T-cell (primary cell): ENCODE results near the gene IAH1. TPM values are rescaled to one million over a fixed set of nuclear protein-coding genes. Genes with fewer than 3 reads are reported as not detected.

ENCODE experiments used
- ATAC-seq, 4 experiments: fragments of 200-7000 bp in 3 of 4; fragments of 150-1000 bp in 1 of 4; cut with Tn5 transposase; replicated peaks in 1 of 4; 1 replicate in 3 of 4; 2 replicates in 1 of 4; pipeline ENCODE4 v1.10.0; 2021; ENCODE audit warnings: moderate library complexity in 3 of 4, mild to moderate bottlenecking in 2 of 4, moderate number of reproducible peaks in 1 of 4
- CTCF ChIA-PET, 2 donors: fragments of 300-600 bp; sonication (Branson Sonifier 250); formaldehyde crosslinking; loops; one replicate each; lab custom pipeline; 2022; ENCODE audit warnings: antibody characterized with exemption in 2 of 2; lab: Charles Lee
- POLR2A ChIA-PET, 2 donors: fragments of 300-600 bp; sonication (Branson Sonifier 250); formaldehyde crosslinking; loops; one replicate each; lab custom pipeline; 2022; ENCODE audit warnings: antibody characterized with exemption in 2 of 2; lab: Charles Lee
- DNase-seq, 35 experiments: peaks; one replicate each; pipeline versions ENCODE4 v3.0.0 to v3.0.0-alpha.2; 2013 to 2023
- H3K27ac ChIP-seq: one replicate; pipeline ENCODE4 v1.5.1; 2013; ENCODE audit warnings: low read length
- H3K27me3 ChIP-seq, 2 experiments: replicated peaks in 1 of 2; 1 replicate in 1 of 2; 2 replicates in 1 of 2; pipeline versions ENCODE4 v1.6.1 to v1.7.0; 2013; ENCODE audit warnings: low read length in 1 of 2, mixed read lengths in 1 of 2; ENCODE audit not compliant: control insufficient read depth in 2 of 2, insufficient read depth in 2 of 2; ENCODE audit errors: extremely low read depth in 1 of 2
- H3K36me3 ChIP-seq, 2 donors: 1 replicate in 1 of 2; 2 replicates in 1 of 2; pipeline versions ENCODE4 v1.6.1 to v1.7.0; 2013; ENCODE audit warnings: low read length in 1 of 2; ENCODE audit not compliant: control insufficient read depth in 2 of 2, insufficient read depth in 1 of 2; ENCODE audit errors: extremely low read depth in 1 of 2
- H3K4me1 ChIP-seq, 2 experiments: 1 replicate in 1 of 2; 2 replicates in 1 of 2; pipeline versions ENCODE4 v1.6.1 to v1.7.0; 2013; ENCODE audit warnings: low read length in 2 of 2, mixed read lengths in 1 of 2; ENCODE audit not compliant: insufficient read depth in 2 of 2, control insufficient read depth in 1 of 2; ENCODE audit errors: extremely low read depth in 1 of 2
- H3K4me3 ChIP-seq, 2 donors: 1 replicate in 1 of 2; 2 replicates in 1 of 2; pipeline versions ENCODE4 v1.5.1 to v1.7.0; 2013; ENCODE audit warnings: mild to moderate bottlenecking in 2 of 2, low read length in 1 of 2, moderate library complexity in 1 of 2; ENCODE audit not compliant: control insufficient read depth in 1 of 2; ENCODE audit errors: extremely low read depth in 1 of 2
- H3K9me3 ChIP-seq: 2 replicates; pipeline ENCODE4 v1.7.0; 2013
- H3K27ac Mint-ChIP-seq, 2 donors: one replicate each; pipeline ENCODE4 v1.8.0; 2020 to 2021; ENCODE audit warnings: mild to moderate bottlenecking in 2 of 2, mixed read lengths in 2 of 2
- H3K27me3 Mint-ChIP-seq, 2 donors: one replicate each; pipeline ENCODE4 v1.8.0; 2021 to 2022; ENCODE audit warnings: mixed read lengths in 2 of 2
- H3K36me3 Mint-ChIP-seq: one replicate; pipeline ENCODE4 v1.8.0; 2021; ENCODE audit warnings: mixed read lengths
- H3K4me1 Mint-ChIP-seq, 3 donors: one replicate each; pipeline ENCODE4 v1.8.0; 2020 to 2022; ENCODE audit warnings: mixed read lengths in 3 of 3, mild to moderate bottlenecking in 1 of 3
- H3K4me3 Mint-ChIP-seq, 3 donors: one replicate each; pipeline ENCODE4 v1.8.0; 2020 to 2022; ENCODE audit warnings: mild to moderate bottlenecking in 3 of 3, mixed read lengths in 3 of 3, moderate library complexity in 3 of 3
- H3K9me3 Mint-ChIP-seq, 3 donors: one replicate each; pipeline ENCODE4 v1.8.0; 2020 to 2022; ENCODE audit warnings: mixed read lengths in 3 of 3
- WGBS: methylation state at CpG from one replicate; pipeline ENCODE4 v1.1.5; 2013; ENCODE audit warnings: missing lambda C conversion rate; ENCODE audit not compliant: insufficient coverage; 5-methylcytosine and 5-hydroxymethylcytosine counted together
- total RNA-seq, 35 experiments: library from RNA in 6 of 35; stranded (reverse) in 6 of 35; fragments of 120-200 nt in 1 of 35; gene quantifications; one replicate each; pipeline versions ENCODE4 v1.2.1 to v1.2.4 and lab custom pipeline; 2013 to 2026

The IAH1 gene
- total RNA-seq, 5 donors from 2014 or later (not counting 1 experiment from before 2014, with no cell fraction given): 44.9 to 54.8 (median 51.9) TPM

GRCh38 chr2:9478526-9478925 lies 4.2 kb downstream of the IAH1 start:
- DNase-seq (no peak), ATAC-seq (no peak)
- peak overlapping the region; percentile 44 to 76 for H3K27ac Mint-ChIP-seq
- Histone ChIP-seq H3K27me3 (no peaks in the 10 kb centered on the region), H3K9me3 (no peaks in the 10 kb centered on the region), H3K36me3 (peaks cover 0 to 47% of the 10 kb centered on the region in 2 donors), H3K4me3 (no peak overlapping the region), H3K27ac (no peak overlapping the region), H3K4me1 (peaks cover 3 to 32% of the 10 kb centered on the region in 2 experiments)
- ChIA-PET CTCF (interaction anchor here in 1 of 2 donors (1.4 kb wide), 1 partner anchor 15 kb away, joined by 3 read pairs; no protein-coding TSS in a partner anchor), POLR2A (no interaction called here)
- no peaks in the 10 kb centered on the region for H3K27me3 Mint-ChIP-seq
- H3K9me3 Mint-ChIP-seq: no peaks in the 10 kb centered on the region
- H3K4me1 Mint-ChIP-seq: peaks cover 43 to 55% (median 55%) of the 10 kb centered on the region in 3 donors
- peaks cover 34% of the 10 kb centered on the region for H3K36me3 Mint-ChIP-seq
- no CpG with 5 or more reads among the region's 3 CpGs for WGBS
- H3K4me3 Mint-ChIP-seq: no peak overlapping the region

GRCh38 chr2:9480157-9480556 lies 5.8 kb downstream of the IAH1 start:
- H3K4me3 Mint-ChIP-seq: no peak overlapping the region
- no peak for ATAC-seq
- H3K27me3 Mint-ChIP-seq: no peaks in the 10 kb centered on the region
- Histone ChIP-seq H3K9me3 (no peaks in the 10 kb centered on the region), H3K27me3 (no peaks in the 10 kb centered on the region), H3K27ac (no peak overlapping the region), H3K36me3 (peaks cover under 1 to 63% of the 10 kb centered on the region in 2 donors), H3K4me3 (no peak overlapping the region), H3K4me1 (peaks cover under 1 to 23% of the 10 kb centered on the region in 2 experiments)
- no peaks in the 10 kb centered on the region for H3K9me3 Mint-ChIP-seq
- H3K27ac Mint-ChIP-seq: no peak overlapping the region
- CTCF ChIA-PET: no interaction called here
- POLR2A ChIA-PET: interaction anchor here in 1 of 2 donors (1.0 kb wide), 1 partner anchor 10 kb away, joined by 3 read pairs; no protein-coding TSS in a partner anchor
- peaks cover 40 to 49% (median 49%) of the 10 kb centered on the region in 3 donors for H3K4me1 Mint-ChIP-seq
- peaks cover 44% of the 10 kb centered on the region for H3K36me3 Mint-ChIP-seq
- WGBS: 100% methylated on average over 1 of the region's 4 CpGs
- DNase-seq: no peak

DNA sequence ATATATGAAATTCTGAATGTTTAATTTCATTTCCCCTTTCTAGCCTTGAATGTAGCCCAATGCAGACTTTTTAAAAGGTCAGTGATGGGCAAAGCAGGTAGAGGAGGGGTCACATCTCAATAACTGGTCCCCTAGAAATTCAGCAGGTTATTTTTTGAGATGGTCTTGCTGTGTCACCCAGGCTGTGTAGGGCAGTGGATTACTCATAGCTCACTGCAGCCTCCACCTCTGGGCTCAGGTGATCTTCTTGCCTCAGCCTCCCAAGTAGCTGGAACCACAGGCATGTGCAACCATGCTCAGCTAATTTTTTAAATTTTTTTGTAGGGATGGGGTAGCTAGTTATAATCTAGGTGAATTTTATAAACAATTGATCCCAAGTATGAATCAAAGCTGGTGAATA lies 8.8 kb downstream of the IAH1 start:
- CTCF ChIA-PET: no interaction called here

GRCh38 chr2:9484533-9484932 lies 10.2 kb downstream of the IAH1 start:
- POLR2A ChIA-PET: no interaction called here
- no peak for DNase-seq
- Histone ChIP-seq H3K4me3 (no peak overlapping the region), H3K36me3 (peaks cover 15 to 89% of the 10 kb centered on the region in 2 donors), H3K9me3 (no peaks in the 10 kb centered on the region), H3K4me1 (no peaks in the 10 kb centered on the region), H3K27ac (no peak overlapping the region), H3K27me3 (no peaks in the 10 kb centered on the region)
- 93% methylated on average over 3 of the region's 5 CpGs for WGBS
- Mint-ChIP-seq H3K27ac (no peak overlapping the region), H3K27me3 (no peaks in the 10 kb centered on the region), H3K9me3 (no peaks in the 10 kb centered on the region), H3K4me3 (no peak overlapping the region), H3K36me3 (peaks cover 45% of the 10 kb centered on the region), H3K4me1 (peaks cover 0 to 12% (median 11%) of the 10 kb centered on the region in 3 donors)
- CTCF ChIA-PET: no interaction called here
- ATAC-seq: no peak

More for the DNA sequence above, 8.8 kb downstream of the IAH1 start:
- Histone ChIP-seq H3K27ac (no peak overlapping the region), H3K36me3 (peaks cover 14 to 92% of the 10 kb centered on the region in 2 donors), H3K9me3 (no peaks in the 10 kb centered on the region), H3K27me3 (no peaks in the 10 kb centered on the region), H3K4me1 (peaks cover 0 to 2% of the 10 kb centered on the region in 2 experiments), H3K4me3 (no peak overlapping the region)
- Mint-ChIP-seq H3K9me3 (no peaks in the 10 kb centered on the region), H3K27me3 (no peaks in the 10 kb centered on the region), H3K4me3 (no peak overlapping the region), H3K27ac (peak overlapping the region in 1 of 2 donors; percentile 52), H3K4me1 (peaks cover 14 to 21% (median 21%) of the 10 kb centered on the region in 3 donors), H3K36me3 (peaks cover 49% of the 10 kb centered on the region)
- DNase-seq (no peak), ATAC-seq (no peak)
- POLR2A ChIA-PET: no interaction called here

DNA sequence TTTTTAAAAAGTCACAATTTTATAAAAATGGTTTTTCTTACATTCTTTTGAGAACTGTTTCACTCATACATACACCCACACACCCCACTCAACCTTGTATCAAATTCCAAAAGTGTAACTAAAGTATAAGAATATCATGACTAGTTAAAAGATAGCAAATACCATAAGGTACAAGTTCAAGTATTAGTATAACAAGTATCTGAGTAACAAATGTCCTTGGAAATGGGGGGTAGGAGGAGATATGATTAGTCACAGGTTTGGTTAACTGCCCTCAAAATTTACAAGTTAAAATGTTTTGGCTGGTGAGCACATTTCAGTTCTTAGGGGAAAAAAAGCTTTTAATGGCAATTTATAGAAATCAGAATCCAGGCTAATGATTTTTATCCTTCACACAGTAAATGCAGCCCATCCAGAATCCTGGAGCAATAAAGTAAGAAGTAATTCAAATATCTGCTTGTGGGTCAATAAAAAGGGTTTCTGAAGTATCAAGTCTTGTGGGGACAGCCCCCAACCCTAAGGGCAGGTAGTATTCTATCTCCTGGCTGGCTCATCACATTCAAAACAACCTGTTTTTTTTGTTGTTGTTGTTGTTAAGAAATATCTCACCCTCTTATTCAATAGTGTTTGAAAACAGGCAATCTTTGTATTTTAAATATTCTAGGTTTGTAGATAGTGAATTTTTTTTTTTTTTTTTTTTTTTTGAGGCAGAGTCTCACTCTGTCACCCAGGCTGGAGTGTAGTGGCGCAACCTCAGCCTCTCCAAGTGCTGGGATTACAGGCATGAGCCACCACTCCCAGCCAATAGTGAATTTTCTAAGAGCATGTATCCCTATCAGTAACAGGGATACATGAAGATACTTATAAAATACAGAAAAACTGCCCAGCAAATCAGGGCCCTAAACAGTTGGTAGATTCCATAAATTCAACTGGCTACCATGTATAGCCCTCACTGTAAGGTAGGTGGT lies 14.5 kb downstream of the IAH1 start:
- no peaks in the 10 kb centered on the region for H3K4me1 ChIP-seq
- WGBS: no CpG with 5 or more reads among the region's 1 CpG
- H3K27me3 ChIP-seq: no peaks in the 10 kb centered on the region
- no peak for DNase-seq
- Mint-ChIP-seq H3K27me3 (no peaks in the 10 kb centered on the region), H3K27ac (peak overlapping the region; percentile 2 to 44), H3K4me3 (no peak overlapping the region), H3K36me3 (peaks cover 52% of the 10 kb centered on the region), H3K9me3 (no peaks in the 10 kb centered on the region), H3K4me1 (peaks cover 0 to 8% (median 3%) of the 10 kb centered on the region in 3 donors)
- H3K4me3 ChIP-seq: no peak overlapping the region
- H3K36me3 ChIP-seq: peaks cover 15 to 93% of the 10 kb centered on the region in 2 donors
- no peak for ATAC-seq
- H3K27ac ChIP-seq: no peak overlapping the region
- H3K9me3 ChIP-seq: no peaks in the 10 kb centered on the region
- ChIA-PET CTCF (no interaction called here), POLR2A (no interaction called here)

- ChIA-PET CTCF (interaction anchor here in 1 of 2 donors (0.5 kb wide), 2 partner anchors 26 to 89 kb away, joined by 3 to 5 read pairs; no protein-coding TSS in a partner anchor), POLR2A (interaction anchor here (0.6 to 1.3 kb wide), 3 partner anchors 11 to 619 kb away, joined by 3 to 7 read pairs (median 3); no protein-coding TSS in a partner anchor)
- H3K27ac Mint-ChIP-seq: no peak overlapping the region
Measured at GRCh38 chr2:9490789-9491188, 16.4 kb downstream of the IAH1 start.

More at GRCh38 chr2:9490789-9491188, 16.4 kb downstream of the IAH1 start:
- Mint-ChIP-seq H3K4me1 (peaks cover 0 to 8% (median 3%) of the 10 kb centered on the region in 3 donors), H3K27me3 (no peaks in the 10 kb centered on the region), H3K36me3 (peaks cover 48% of the 10 kb centered on the region), H3K4me3 (no peak overlapping the region), H3K9me3 (no peaks in the 10 kb centered on the region)
- no peaks in the 10 kb centered on the region for H3K4me1 ChIP-seq
- no peaks in the 10 kb centered on the region for H3K27me3 ChIP-seq
- no peak overlapping the region for H3K4me3 ChIP-seq
- H3K9me3 ChIP-seq: no peaks in the 10 kb centered on the region
- DNase-seq (no peak), ATAC-seq (no peak)
- WGBS: no CpG with 5 or more reads among the region's 2 CpGs
- no peak overlapping the region for H3K27ac ChIP-seq
- peaks cover 16 to 93% of the 10 kb centered on the region in 2 donors for H3K36me3 ChIP-seq
